Stimulated activated CD4-positive, alpha-beta T cell treated with anti-CD3 and anti-CD28 coated beads, Interleukin-4, amount 100 ng/mL, for 24 hours (primary cell): ENCODE results near the gene DPYSL5.

ENCODE experiments used
- DNase-seq: peaks from one replicate; pipeline ENCODE4 v3.0.0-alpha.2; 2020

DPYSL5 gene

DNA sequence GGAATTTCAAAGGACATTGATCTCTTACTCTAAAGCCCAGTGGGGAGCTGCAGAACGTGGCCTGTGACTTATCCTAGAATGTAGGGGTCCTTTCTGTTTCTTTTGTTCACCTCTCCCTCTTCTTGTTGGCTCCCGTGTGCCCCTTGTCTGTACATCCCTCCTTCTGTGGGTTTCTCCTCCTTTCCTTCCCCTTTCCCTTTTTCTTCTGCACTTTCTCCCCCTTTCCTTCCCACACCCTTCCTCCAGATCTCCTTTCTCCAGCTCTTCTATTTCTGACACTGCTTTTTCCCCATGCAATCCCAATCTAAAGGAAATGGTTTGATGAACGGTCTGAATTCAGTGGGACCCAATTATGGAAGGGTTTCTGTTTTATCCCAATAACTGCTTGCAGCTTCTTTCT lies 87.1 kb downstream of the DPYSL5 start:
- DNase-seq, result no peak

DNA sequence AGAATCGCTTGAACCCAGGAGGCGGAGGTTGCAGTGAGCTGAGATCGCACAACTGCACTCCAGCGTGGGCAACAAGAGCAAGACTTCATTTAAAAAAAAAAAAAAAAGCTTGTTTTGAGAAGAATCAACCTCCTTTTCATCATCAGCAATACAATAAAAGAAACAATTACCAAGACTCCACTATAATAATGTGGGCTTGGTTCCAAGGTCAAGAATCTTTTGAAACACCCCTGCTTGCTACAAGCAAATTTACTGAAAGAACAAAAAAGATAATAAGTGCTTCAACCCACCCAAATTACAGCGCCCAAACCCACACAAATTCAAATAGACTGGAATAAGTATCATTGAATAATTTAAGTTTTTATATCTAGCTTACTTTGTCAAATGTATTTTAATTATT lies 88.9 kb downstream of the DPYSL5 start:
- no peak for DNase-seq

DNA sequence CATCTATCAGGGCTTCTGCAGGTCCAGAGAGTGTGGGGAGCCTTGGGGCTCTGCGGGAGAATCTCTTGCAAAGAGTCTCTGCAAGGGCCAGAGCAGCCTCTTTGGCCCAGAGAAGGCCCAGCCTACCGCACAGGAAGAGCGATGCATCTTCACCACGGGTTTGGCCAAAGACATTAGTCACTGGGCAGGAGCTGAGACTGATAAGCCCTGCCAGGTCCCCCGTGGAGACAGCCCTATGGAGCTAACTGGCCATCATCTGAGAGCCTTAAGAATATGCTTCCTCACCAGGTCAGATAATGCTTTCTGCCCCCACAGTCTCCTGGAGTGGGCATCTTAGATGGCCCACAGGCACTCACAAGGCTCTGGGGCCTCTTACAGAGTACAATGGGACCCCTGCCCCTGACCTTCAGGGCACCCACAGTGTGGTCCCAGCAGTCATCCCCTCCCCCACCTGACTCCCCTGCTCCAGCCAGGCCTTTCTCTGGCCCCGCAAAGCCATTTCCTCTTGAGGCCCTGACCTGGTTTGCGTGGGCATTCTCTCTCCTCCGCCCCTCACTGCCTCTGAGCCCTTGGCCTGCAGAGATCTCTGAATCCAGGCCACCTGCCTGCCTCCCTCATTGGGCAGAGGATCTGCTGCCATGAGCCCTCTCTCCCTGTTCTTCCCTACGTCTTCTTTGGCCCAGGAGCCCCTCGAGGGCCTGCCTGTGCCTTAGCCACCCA lies 90.6 kb downstream of the DPYSL5 start:
- no peak for DNase-seq

DNA sequence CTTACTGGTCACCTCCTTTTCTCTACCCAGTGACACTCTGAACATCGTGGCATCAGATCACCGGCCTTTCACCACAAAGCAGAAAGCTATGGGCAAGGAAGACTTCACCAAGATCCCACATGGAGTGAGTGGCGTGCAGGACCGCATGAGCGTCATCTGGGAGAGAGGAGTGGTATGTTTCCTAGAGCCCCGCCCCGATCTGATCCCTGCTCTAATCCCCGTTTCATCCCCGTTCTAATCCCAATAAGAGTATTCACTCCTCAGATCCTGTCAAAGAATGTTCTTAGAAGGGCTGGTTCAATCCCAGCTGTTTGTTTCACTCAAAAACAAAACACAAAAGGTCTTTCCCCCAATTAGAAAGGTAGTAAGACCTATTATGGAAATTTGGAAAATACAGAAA lies 92.1 kb downstream of the DPYSL5 start:
- no peak for DNase-seq

DNA sequence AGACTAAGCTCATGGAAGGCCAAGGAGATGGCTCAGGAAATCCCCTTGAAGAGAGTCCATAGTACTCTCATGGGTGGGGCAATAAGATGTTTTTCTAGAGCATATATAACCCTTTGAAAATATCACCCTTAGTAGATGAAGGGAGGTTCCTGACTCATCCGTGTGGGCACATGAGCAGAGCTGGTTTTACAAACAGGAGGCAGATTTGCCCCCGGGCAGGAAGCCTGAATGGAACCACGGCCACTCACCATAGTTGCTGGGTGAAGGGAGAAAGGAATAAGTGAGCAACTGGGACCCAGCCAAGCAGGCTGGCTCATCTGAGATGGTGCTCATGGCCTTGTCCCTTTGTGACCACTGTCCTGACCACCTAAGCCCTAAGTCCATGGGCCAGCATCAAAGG lies 93.6 kb downstream of the DPYSL5 start:
- no peak for DNase-seq

DNA sequence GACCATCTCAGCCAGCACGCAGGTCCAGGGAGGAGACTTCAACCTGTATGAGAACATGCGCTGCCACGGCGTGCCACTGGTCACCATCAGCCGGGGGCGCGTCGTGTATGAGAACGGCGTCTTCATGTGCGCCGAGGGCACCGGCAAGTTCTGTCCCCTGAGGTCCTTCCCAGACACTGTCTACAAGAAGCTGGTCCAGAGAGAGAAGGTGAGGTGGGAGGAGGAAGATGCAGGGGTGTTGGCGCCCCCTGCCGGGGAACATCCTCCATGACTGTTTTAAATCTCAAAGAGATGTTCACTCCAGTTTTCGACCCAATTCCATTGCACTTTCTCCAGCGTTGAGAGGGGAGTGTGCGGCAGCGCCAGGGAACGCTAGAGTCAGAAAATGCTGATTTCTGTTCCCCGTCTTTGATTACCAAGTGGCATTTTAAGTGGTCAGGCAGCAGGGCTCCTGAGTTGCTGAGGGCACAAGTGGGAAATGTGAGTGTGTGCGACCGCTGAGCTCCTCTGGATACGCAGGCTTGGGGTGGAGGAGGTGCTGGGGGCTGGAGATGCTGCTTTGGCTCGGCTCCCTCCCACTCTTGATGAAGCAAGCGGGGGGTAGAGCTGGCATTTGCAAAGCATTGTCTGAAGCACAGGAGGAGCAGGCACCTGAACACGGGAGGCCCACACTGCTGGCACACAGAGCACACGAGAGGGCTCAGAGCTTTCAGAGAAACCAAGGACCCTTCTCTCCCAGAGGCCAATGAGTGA lies 94.8 kb downstream of the DPYSL5 start:
- peak; percentile 68 for DNase-seq

DNA sequence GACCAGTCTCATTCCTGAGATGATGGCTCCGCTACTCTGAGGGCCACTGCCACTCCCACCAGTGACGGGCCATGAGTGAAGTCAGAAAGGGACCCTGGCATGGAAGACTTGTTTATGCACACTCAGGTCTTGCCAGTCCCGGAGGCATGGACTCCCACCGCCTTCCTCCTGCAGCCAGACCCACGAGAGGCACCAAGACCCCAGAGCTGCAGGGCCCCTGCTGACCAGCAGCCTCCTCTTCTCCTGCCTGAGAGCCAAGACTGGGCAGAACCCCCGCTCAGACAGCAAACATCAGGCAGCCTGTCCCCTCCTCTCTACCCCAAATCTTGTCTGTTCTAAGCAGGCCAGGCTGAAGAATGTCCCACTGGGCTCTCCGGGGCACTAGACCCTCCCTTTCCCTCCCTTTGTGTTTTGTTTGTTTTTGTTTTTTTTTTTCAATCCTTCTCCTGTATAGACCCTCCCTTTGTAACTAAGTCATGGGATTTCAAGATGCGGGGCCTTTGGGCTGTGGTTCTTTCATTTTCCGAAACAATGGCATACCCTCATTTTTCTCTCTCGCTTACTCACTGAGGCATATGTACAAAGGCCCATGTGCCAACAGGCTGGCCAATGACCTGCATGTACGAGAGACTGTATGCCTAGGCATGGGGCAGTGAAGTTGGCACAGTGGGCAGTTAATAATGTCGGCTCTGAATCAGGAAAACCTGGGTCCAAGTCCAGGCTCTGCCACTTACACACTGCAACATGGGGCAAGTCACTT lies 98.2 kb downstream of the DPYSL5 start:
- DNase-seq, result no peak

DNA sequence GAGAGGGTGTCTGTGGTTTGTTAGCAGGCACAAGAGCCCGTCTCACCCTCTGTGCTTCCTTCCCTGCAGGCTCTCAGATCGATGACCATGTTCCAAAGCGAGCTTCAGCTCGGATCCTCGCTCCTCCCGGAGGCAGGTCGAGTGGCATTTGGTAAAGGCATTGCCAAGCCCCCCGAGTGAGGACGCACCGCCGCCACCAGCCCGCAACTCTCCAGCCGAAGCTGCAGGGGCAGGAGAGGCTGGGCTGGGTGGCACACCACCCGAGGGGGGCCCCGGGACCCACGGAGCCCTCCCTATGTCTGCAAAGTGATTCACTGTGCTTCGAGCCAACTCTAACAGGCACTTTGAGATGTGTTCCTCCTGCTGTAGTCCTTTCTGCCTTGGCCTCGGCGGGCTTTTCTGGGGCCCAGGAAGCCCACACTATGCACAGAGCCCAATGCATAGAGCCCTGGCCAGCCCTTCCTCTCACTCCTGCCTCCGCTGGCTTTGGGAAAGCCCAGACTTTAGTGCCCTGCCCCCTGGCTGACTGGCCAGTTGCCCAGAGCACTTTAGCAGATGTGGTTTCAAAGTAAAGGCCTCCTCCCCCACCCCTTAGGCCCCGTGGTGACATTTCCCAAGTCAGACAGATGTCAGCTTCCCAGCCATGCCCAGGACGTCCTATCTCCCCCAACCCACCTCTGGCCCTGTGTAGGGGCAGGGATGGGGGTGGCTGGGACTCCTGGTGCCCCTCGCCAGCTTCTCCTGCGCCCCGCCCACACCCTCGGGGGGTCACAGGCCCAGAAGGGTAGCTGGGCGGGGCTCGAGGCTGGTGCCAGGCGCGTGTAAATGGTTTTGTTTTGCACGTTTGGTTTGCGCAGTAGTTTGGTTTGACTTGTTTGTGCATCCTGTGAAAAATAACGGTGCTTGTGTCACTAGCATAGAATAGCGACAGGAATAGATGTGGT lies 99.2 kb downstream of the DPYSL5 start:
- DNase-seq, result no peak

DNA sequence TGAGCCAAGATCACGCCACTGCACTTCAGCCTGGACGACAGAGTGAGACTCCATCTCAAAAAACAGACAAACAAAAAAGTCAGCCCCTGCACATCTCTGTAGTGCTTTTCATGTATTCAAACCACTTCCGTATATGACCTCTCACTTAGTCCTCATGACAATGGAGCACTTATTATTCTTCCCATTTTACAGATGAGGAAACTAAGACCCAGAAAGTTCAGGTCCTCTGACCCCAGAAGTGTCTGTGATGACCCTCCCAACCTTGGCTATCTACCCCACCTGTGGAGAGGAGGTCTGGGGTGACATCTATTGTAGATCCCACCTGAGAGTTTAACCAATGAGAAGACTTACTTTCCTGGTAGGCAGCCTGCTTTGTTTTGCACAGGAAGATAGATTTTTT lies 100.9 kb downstream of the DPYSL5 start:
- DNase-seq, result no peak

DNA sequence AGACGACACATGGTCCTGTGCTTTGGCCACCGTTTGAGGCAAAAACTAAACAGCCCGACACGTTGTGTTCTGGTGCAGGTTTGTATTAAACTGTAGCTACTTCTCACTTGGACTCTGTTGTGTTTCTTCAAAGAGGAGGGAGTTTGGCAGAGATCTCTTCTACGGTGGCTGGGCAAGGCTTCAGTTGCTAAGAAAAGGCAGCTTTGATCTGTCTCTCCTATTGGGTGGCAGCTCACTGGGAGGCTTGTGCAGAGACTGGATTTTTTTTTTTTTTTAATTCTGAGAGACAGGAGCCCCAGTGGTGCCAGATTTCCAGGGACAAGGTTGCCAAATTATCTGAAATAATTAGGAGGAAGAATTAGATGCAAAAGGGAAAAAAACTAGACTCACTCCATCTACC lies 102.3 kb downstream of the DPYSL5 start:
- DNase-seq, result no peak

DNA sequence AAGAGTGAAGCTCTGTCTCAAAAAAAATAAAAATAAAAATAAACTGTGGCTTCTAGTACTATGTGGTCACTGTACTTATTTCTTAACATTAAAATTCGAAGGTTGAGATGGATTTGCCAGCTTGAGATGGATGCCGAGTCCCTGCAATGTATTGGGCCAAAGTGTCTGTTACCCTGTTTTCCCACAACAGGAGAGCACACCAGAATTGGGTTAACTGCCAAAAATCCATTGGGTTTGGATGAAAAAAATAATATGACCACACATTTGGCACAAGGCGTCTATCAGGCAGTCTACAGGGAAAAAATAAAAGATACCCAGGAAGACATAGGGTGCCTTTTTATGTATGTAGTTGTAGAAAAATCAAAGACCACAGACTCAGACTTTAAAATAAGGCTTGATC lies 103.3 kb downstream of the DPYSL5 start:
- no peak for DNase-seq

DNA sequence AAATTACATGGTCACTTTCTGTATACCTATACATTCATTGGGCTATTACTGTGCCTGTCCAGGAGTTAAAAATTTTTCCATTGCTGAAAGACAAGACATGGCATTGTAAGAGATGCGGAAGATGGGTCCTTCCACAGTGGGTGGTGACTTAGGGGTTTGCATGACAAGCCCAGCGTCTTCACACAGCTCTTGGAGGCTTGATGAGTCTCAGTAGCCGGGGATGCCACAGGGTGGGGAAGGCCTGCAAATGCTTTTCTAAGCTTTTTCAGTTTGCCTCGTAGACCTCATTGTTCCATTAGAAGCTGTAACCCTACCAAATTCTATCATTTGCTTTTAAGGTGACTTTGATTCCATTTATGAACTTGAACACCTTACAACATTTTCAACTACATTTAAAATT lies 104.4 kb downstream of the DPYSL5 start:
- DNase-seq, result no peak

DNA sequence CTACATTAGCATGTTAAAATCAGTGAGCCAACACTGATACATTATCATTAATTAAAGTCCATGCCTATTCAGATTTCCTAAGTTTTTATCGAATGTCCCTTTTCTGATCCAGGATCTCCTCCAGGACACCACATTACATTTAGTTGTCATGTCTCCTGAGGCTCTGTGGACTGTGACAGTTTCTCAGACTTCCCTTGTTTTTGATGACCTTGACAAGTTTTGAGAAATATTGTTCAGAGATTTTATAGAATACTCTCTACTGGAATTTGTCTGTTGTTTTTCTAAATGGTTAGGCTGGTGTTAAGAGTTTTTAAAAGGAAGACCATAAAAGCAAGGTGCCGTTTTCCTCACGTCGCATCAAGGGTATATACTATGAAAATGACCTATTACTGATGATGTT lies 106.2 kb downstream of the DPYSL5 start:
- DNase-seq, result no peak

DNA sequence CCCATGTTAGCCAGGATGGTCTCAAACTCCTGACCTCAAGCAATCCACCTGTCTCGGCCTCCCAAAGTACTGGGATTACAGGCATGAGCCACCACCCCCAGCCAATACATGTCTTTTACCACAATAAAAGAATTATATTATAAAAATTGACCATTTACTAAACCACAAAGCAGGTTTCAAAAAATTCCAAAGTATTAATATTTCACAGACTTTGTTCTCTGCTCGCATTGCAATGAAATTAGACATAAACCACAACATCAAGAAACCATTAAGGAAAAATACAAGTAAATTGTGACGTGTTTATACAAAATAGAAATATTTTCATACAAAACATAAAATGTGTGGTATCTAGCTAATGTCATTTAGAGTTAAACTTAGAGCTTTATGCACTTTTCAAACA lies 109.1 kb downstream of the DPYSL5 start:
- no peak for DNase-seq

DNA sequence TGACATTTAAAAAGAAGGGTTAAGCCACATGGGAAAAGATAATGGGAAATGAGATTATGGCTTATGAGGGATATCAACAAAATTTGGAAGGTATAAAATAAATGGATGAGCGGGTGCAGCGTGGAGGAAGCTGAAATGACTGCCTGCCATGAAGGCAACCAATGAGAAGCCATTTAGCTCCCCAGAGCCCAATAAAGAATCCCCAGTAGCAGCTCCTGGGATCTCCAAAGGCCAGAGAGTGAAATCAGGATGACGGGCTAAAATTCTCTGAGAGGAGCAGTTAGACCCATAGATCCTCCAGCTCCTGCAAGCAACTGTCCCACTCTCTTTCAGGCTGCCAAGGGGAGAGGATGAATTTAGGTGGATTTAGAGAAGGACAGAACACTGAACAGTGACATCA lies 109.6 kb downstream of the DPYSL5 start:
- no peak for DNase-seq

DNA sequence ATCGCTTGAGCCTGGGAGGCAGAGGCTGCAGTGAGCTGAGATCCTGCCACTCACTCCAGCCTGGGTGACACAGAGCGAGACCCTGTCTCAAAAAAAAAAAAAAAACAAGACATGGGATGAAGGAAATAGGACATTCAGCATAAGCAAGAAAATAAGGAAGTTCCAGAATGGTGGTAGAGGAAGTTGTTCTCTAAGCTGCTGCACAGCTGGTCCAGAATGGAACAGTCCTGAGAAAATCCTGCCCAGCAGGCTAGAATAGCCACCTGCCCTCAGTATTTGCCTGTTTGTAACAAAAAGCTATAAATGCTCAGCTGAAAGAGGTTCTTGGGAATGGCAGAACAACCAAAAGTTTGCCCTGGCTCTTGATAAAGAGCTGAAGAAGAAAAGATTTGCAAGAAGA lies 111.4 kb downstream of the DPYSL5 start:
- no peak for DNase-seq

DNA sequence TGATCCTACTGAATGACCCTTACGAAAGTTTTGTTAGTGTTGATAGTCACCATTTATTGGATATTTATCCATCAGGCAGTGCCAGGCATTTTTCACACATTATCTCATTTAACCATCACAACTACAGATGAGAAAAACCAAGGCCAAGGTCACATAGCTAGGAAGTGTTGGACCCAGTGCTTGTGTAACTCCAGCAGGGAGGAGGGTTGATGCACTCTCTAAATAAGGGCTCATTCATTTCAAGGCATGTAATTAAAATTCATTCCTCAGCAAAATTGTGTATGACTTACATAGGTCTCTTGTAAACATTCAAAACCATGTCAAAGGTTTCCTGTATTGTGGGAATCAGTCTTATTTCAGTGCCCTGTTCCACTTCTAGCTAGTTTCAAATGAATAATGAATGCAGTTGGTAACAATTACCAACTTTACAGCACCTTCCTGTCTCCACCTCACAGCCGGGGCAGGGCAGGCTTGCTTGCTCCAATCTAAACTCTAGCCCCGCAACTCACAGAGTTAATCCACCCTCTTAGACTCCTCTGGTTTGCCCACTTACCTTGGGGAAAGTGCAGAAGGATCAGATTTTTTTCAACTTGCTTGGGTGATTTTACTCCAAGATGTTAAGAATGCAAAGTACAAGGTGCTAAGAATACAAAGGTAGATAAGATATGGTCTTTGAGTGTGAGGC lies 116.7 kb downstream of the DPYSL5 start:
- DNase-seq, result no peak

DNA sequence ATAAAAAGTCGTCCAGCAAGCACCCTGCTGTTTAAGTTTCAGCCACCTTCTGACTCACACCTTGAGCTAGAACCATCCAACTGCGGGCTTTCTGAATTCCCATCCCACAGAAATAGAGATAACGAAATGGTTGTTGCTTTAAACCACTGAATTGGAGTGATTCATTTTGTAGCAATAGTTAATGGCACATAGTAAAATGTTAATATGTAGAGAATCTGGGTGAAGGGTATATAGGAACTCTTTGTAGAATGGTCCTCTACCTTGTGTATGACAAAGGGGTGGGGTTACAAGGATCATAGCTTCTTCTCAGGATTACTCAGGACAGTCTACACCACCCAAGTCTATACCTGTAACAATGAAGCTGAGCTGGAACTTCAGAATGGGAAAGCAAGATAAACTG lies 120.1 kb downstream of the DPYSL5 start:
- no peak for DNase-seq

DNA sequence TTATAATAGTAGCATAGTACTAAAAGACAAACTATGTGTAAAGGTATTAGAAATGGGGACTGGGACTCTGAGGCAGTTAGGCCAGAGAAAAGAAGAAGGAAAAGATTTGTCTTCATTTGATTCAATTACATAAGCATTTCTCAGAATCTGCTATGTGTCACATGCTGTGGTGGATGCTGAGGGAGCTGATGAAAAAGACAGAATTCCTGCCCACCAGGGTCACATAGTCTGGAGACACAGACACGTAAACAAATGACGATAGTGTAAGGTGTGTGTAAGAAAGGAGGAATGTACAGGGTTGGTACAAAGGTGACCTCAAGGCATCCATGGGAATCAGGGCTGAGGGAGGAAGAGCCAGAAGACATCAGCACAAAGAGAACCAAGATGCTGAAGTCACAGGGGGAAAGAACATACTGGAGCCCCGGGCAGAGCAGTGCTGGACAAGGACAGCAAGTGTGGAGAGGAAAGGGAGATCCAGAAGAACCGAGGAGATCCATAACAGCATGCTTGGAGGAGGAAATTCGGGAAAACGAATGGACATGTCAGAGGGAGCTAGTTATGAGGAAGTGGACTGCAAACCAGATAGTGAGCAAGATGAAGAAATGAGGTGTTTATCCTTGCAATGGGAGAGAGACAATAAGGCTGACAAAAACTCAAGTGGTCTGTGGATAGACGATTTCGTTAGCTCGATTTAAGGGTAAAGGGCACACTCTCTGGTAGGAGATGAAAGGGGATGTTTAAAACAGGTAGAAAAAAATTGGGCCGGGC lies 121.3 kb downstream of the DPYSL5 start:
- DNase-seq, result no peak

DNA sequence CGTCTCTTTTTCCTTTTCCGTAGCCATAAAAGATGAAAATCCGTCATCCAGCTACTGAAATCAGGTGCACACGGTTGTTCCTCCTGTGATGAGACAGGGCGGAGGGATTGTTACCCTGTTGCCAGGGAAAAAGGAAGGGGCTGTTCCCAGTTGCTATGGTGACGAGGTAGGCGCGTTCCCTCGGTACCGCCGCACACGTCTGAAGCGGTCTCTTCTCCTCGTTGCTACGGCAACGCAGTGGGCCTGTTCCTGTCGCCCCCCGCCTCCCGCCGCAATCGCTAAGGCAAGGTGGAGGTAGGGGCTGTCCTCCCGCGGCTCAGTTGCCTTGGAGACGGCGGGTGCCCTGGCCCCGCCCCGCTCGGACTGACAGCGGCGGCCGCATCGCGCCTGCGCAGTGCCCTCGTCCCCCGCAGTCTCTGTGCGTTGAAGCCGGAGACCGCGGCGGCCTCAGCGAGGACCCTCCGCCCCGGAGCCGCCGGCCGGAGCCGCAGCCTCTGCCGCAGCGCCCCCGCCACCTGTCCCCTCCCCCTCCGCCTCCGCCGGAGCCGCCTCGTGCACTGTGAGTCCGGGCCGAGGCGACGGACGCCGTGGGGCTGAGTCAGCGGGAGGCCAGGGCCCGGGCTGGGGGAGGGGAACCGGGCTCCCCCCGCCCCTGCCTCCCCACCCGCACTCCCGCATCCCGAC lies 122.5 kb downstream of the DPYSL5 start, which contains the start of gene MAPRE3:
Gene MAPRE3, plus strand, starts transcription at position 394 of the 684 bp plus-strand sequence. CDS start 51,582 bp downstream, outside the sequence.
- DNase-seq, result peak; percentile 80
